OCI-LY1 (cell line): Measurements from ENCODE around the gene RPS24.
"Not testable (repeated sequence)": the region's sequence is repeated elsewhere in the genome, so short reads cannot be mapped to it uniquely, and the experiment has no call there.

Experiments
- H2AFZ ChIP-seq: fragments of 200-600 bp; sonication (generic), shearing (Covaris generic); 2 replicates; pipeline ENCODE4 v1.6.0; 2014; ENCODE audit warnings: antibody characterized with exemption, mild to moderate bottlenecking, low read length
- H3F3A ChIP-seq: fragments of 200-600 bp; sonication (generic), shearing (Covaris generic); 2 replicates; pipeline ENCODE4 v1.6.0; 2014; ENCODE audit warnings: mild to moderate bottlenecking, antibody characterized with exemption, low read length, moderate library complexity; ENCODE audit not compliant: insufficient read depth
- H3K27ac ChIP-seq: fragments of 200-600 bp; sonication (generic); 2 replicates; pipeline ENCODE4 v1.5.1; 2014; ENCODE audit warnings: low read length, mixed run types, mild to moderate bottlenecking, low read depth; ENCODE audit not compliant: poor library complexity, severe bottlenecking
- H3K27me3 ChIP-seq: fragments of 200-600 bp; sonication (generic); 2 replicates; pipeline ENCODE4 v1.6.0; 2014; ENCODE audit warnings: antibody characterized with exemption, mild to moderate bottlenecking, low read length, moderate library complexity; ENCODE audit not compliant: insufficient read depth
- H3K36me3 ChIP-seq: fragments of 200-600 bp; sonication (generic); 2 replicates; pipeline ENCODE4 v1.6.1; 2014; ENCODE audit warnings: mild to moderate bottlenecking, antibody characterized with exemption, low read length, moderate library complexity, mixed read lengths; ENCODE audit not compliant: insufficient read depth
- H3K4me1 ChIP-seq: fragments of 200-600 bp; sonication (generic); 2 replicates; pipeline ENCODE4 v1.5.1; 2014; ENCODE audit warnings: mild to moderate bottlenecking, low read length, moderate library complexity; ENCODE audit not compliant: insufficient read depth, severe bottlenecking
- H3K4me2 ChIP-seq: fragments of 200-600 bp; sonication (generic), shearing (Covaris generic); 2 replicates; pipeline ENCODE4 v1.6.1; 2014; ENCODE audit warnings: low read length
- H3K4me3 ChIP-seq: fragments of 200-600 bp; sonication (generic); 2 replicates; pipeline ENCODE4 v1.5.1; 2014; ENCODE audit warnings: low read length, low read depth, mild to moderate bottlenecking, mixed read lengths; ENCODE audit not compliant: poor library complexity, severe bottlenecking
- H3K79me2 ChIP-seq: fragments of 200-600 bp; shearing (Covaris generic); 2 replicates; pipeline ENCODE4 v1.6.1; 2016; ENCODE audit warnings: mixed run types, low read length, mixed read lengths; ENCODE audit not compliant: insufficient read depth
- H3K9ac ChIP-seq: fragments of 200-600 bp; sonication (generic), shearing (Covaris generic); 2 replicates; pipeline ENCODE4 v1.6.1; 2014; ENCODE audit warnings: mild to moderate bottlenecking, low read length, mixed read lengths
- H3K9me2 ChIP-seq: fragments of 200-600 bp; sonication (generic), shearing (Covaris generic); 2 replicates; pipeline ENCODE4 v1.6.1; 2014; ENCODE audit warnings: low read depth, mild to moderate bottlenecking, low read length, mixed read lengths
- H3K9me3 ChIP-seq: fragments of 200-600 bp; shearing (Covaris generic); 2 replicates; pipeline ENCODE4 v1.6.1; 2014; ENCODE audit warnings: low read length, mixed read lengths
- H4K20me1 ChIP-seq: fragments of 200-600 bp; sonication (generic), shearing (Covaris generic); 2 replicates; pipeline ENCODE4 v1.6.0; 2016; ENCODE audit warnings: mild to moderate bottlenecking, low read length; ENCODE audit not compliant: insufficient read depth
- CTCF ChIP-seq: fragments of 200-600 bp; sonication (generic), shearing (Covaris generic); IDR thresholded peaks from 2 replicates; pipeline ENCODE4 v1.5.1; 2017; ENCODE audit warnings: mild to moderate bottlenecking, antibody characterized with exemption, low read length, moderate library complexity, mixed read lengths
- EZH2 ChIP-seq: fragments of 200-600 bp; sonication (generic), shearing (Covaris generic); IDR thresholded peaks from 2 replicates; pipeline ENCODE4 v1.8.0; 2017; ENCODE audit warnings: borderline replicate concordance, mixed run types, mild to moderate bottlenecking, antibody characterized with exemption, low read length, moderate library complexity, mixed read lengths

Gene RPS24

GRCh38 chr10:78062296-78062695 lies 28.6 kb downstream of the RPS24 start:
- H3K9ac ChIP-seq: no peak overlapping the region
- TF ChIP-seq CTCF (no peak), EZH2 (no peak)
- H3K4me2 ChIP-seq: no peak overlapping the region

GRCh38 chr10:78063236-78063635 lies 29.6 kb downstream of the RPS24 start:
- Histone ChIP-seq H4K20me1 (no peaks in the 10 kb centered on the region), H3K4me2 (no peak overlapping the region), H3K9ac (no peak overlapping the region), H3F3A (no peaks in the 10 kb centered on the region), H3K27ac (no peak overlapping the region), H3K27me3 (peaks cover 2% of the 10 kb centered on the region; the same call in 1 of the 2 replicates), H3K4me3 (no peak overlapping the region), H3K4me1 (no peaks in the 10 kb centered on the region), H3K9me3 (no peaks in the 10 kb centered on the region), H3K79me2 (no peaks in the 10 kb centered on the region), H2AFZ (no peak overlapping the region), H3K9me2 (no peaks in the 10 kb centered on the region), H3K36me3 (no peaks in the 10 kb centered on the region)
- TF ChIP-seq CTCF (no peak), EZH2 (no peak)

More at GRCh38 chr10:78062296-78062695, 28.6 kb downstream of the RPS24 start:
- Histone ChIP-seq H3K4me3 (no peak overlapping the region), H3F3A (no peaks in the 10 kb centered on the region), H3K79me2 (no peaks in the 10 kb centered on the region), H3K9me3 (no peaks in the 10 kb centered on the region), H2AFZ (no peak overlapping the region), H3K27ac (no peak overlapping the region), H3K27me3 (no peaks in the 10 kb centered on the region; the same call in 1 of the 2 replicates), H3K9me2 (no peaks in the 10 kb centered on the region), H3K4me1 (no peaks in the 10 kb centered on the region), H4K20me1 (no peaks in the 10 kb centered on the region), H3K36me3 (no peaks in the 10 kb centered on the region)

GRCh38 chr10:78064919-78065318 lies 31.3 kb downstream of the RPS24 start:
- H3K9ac ChIP-seq, H4K20me1 ChIP-seq, H3K36me3 ChIP-seq, H3K4me2 ChIP-seq, H3K4me3 ChIP-seq, H3F3A ChIP-seq, H3K27me3 ChIP-seq, H2AFZ ChIP-seq, H3K9me2 ChIP-seq, H3K4me1 ChIP-seq, H3K27ac ChIP-seq, H3K9me3 ChIP-seq, H3K79me2 ChIP-seq: not testable (repeated sequence)

- no peak overlapping the region for H3K27ac ChIP-seq
- H3K27me3 ChIP-seq: peaks cover 5% of the 10 kb centered on the region; the same call in 1 of the 2 replicates
- TF ChIP-seq EZH2: no peak
- no peak for TF ChIP-seq CTCF
- no peaks in the 10 kb centered on the region for H3K36me3 ChIP-seq
- H3K4me1 ChIP-seq: no peaks in the 10 kb centered on the region
- H3K9ac ChIP-seq: no peak overlapping the region
- H3K4me2 ChIP-seq: no peak overlapping the region
- H3K9me2 ChIP-seq: no peaks in the 10 kb centered on the region
- no peaks in the 10 kb centered on the region for H3K9me3 ChIP-seq
- H3K4me3 ChIP-seq: no peak overlapping the region
- H4K20me1 ChIP-seq: no peaks in the 10 kb centered on the region
- no peaks in the 10 kb centered on the region for H3K79me2 ChIP-seq
- no peaks in the 10 kb centered on the region for H3F3A ChIP-seq
- H2AFZ ChIP-seq: no peak overlapping the region
Measured at GRCh38 chr10:78065611-78066010, 31.9 kb downstream of the RPS24 start.
